GM10266 (cell line): Measurements from ENCODE around the gene FSTL5.
"Not testable (repeated sequence)": the region's sequence is repeated elsewhere in the genome, so short reads cannot be mapped to it uniquely, and the experiment has no call there.

ENCODE experiments used
- DNase-seq: peaks from one replicate; pipeline ENCODE4 v3.0.0; 2012; ENCODE audit errors: extremely low spot score
- TF ChIP-seq, protein P1 (sequence below): IDR thresholded peaks from 2 replicates; pipeline ENCODE4 v1.5.1; 2012; ENCODE audit warnings: mild to moderate bottlenecking, low read depth; ENCODE audit not compliant: control insufficient read depth, insufficient read depth; ENCODE audit errors: missing control alignments

The FSTL5 gene

GRCh38 chr4:162163892-162164759 is at the start of gene FSTL5:
Gene FSTL5, minus strand, starts transcription at chr4:162164000. Its CDS starts 52,604 bp downstream, at chr4:162111396.
- TF ChIP-seq, protein P1, sequence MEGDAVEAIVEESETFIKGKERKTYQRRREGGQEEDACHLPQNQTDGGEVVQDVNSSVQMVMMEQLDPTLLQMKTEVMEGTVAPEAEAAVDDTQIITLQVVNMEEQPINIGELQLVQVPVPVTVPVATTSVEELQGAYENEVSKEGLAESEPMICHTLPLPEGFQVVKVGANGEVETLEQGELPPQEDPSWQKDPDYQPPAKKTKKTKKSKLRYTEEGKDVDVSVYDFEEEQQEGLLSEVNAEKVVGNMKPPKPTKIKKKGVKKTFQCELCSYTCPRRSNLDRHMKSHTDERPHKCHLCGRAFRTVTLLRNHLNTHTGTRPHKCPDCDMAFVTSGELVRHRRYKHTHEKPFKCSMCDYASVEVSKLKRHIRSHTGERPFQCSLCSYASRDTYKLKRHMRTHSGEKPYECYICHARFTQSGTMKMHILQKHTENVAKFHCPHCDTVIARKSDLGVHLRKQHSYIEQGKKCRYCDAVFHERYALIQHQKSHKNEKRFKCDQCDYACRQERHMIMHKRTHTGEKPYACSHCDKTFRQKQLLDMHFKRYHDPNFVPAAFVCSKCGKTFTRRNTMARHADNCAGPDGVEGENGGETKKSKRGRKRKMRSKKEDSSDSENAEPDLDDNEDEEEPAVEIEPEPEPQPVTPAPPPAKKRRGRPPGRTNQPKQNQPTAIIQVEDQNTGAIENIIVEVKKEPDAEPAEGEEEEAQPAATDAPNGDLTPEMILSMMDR: no peak
- DNase-seq: peak; percentile 35

DNA sequence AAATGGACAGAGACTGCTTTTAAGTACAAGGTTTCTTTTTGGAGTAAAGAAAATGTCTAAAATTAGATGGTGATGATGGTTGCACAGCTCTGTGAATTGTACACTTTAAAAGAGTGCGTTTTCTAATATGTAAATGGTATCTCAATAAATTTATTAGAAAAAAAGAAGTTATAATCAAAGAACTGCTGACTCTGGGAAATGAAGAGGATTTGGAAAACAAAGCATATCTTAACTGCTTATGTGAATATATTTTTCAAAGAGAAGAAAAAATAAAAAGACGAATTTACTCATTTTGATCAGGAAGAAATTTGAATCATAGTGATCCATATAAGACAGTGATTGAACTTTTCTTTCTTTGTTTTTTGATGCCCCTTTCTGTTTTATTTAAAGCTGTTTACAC is 45.9 kb upstream of the FSTL5 start:
- no peak for DNase-seq
- TF ChIP-seq, protein P1: no peak

DNA sequence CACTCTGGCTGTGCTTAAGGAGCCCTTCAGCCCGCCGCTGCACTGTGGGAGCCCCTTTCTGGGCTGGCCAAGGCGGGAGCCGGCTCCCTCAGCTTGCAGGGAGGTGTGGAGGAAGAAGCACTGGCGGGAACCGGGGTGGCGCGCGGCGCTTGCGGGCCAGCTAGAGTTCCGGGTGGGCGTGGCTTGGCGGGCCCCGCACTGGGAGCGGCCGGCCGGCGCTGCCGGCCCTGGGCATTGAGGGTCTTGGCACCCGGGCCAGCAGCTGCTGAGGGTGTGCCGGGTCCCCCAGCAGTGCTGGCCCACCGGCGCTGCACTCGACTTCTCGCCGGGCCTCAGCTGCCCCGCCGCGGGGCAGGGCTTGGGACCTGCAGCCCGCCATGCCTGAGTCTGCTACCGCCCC is 39.7 kb upstream of the FSTL5 start:
- DNase-seq: not testable (repeated sequence)

DNA sequence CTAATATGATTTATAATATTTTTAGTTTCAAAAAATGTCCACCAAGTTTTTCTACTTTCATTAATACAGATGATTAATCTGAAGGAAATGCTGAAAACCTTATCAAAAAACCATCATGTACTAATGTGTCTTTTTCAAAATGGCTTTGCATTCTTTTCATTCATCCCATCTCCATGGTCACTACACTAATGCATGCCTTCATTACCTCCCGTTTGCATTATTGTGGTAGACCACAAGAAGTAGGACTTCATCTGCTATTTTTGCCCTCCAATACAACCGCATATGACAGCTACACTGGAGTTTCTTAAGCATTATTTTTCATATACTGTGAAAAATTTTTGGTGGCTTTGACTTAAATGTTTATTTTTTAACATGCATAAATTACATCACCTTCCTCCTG is 37.9 kb upstream of the FSTL5 start:
- TF ChIP-seq, protein P1: no peak
- no peak for DNase-seq

DNA sequence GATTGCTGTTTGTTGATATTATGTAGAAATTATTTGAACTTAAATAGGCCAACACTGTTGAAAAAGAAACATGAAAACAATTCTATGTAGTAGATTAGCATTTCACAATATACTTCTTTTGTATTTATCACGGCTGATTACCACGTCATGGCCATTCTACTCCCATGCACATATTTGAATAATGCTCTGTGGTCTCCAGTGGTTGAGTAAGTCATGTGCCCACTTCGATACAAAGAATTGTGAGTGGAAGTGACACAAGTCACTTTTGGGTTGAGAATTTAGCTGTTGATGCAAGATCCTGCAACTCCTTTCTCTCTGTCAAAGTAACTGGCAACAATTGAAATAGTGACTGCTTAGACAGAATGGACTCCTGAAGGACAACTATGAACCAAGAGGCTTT is 6.7 kb upstream of the FSTL5 start:
- DNase-seq: no peak
- TF ChIP-seq, protein P1: no peak

- no peak for DNase-seq
Observed at GRCh38 chr4:162164906-162165510, 1.2 kb upstream of the FSTL5 start.

GRCh38 chr4:162162672-162163071 is 1.1 kb downstream of the FSTL5 start:
- no peak for DNase-seq
- TF ChIP-seq, protein P1: no peak

More at GRCh38 chr4:162164906-162165510, 1.2 kb upstream of the FSTL5 start:
- TF ChIP-seq, protein P1: no peak
